Fibroblast of lung (primary cell): ENCODE results near the gene MLPH. TPM values are rescaled to one million over a fixed set of nuclear protein-coding genes. Genes with fewer than 3 reads are reported as not detected.

Source experiments
- DNase-seq, 2 donors: peaks; one replicate each; pipeline versions ENCODE4 v3.0.0 to v3.0.0-alpha.2; 2010; ENCODE audit warnings: low read depth in 2 of 2
- H2AFZ ChIP-seq: 2 replicates; pipeline ENCODE4 v1.5.1; 2012; ENCODE audit warnings: low read length, control low read depth, inconsistent platforms
- H3K27ac ChIP-seq: 2 replicates; pipeline ENCODE4 v1.5.1; 2011; ENCODE audit warnings: low read length, control low read depth; ENCODE audit not compliant: insufficient read depth
- H3K27me3 ChIP-seq: 2 replicates; pipeline ENCODE4 v1.5.1; 2011; ENCODE audit warnings: mild to moderate bottlenecking, low read length; ENCODE audit not compliant: control insufficient read depth, insufficient read depth
- H3K36me3 ChIP-seq: 2 replicates; pipeline ENCODE4 v1.5.1; 2011; ENCODE audit warnings: low read length; ENCODE audit not compliant: control insufficient read depth, insufficient read depth
- H3K4me1 ChIP-seq: 2 replicates; pipeline ENCODE4 v1.5.1; 2011; ENCODE audit warnings: low read length; ENCODE audit not compliant: control insufficient read depth, insufficient read depth; ENCODE audit errors: extremely low read depth
- H3K4me2 ChIP-seq: 2 replicates; pipeline ENCODE4 v1.5.1; 2011; ENCODE audit warnings: low read length, control low read depth; ENCODE audit not compliant: insufficient read depth; ENCODE audit errors: extremely low read depth
- H3K4me3 ChIP-seq, 4 experiments: fragments of 200-600 bp in 1 of 4; sonication (generic) in 1 of 4; replicated peaks in 1 of 4; 2 replicates each; pipeline ENCODE4 v1.5.1; 2011 to 2016; ENCODE audit warnings: low read length in 4 of 4, low read depth in 3 of 4, mild to moderate bottlenecking in 3 of 4, control low read depth in 2 of 4, inconsistent platforms in 1 of 4, mixed read lengths in 1 of 4; ENCODE audit not compliant: insufficient read depth in 1 of 4; ENCODE audit errors: control extremely low read depth in 1 of 4
- H3K79me2 ChIP-seq: 2 replicates; pipeline ENCODE4 v1.5.1; 2012; ENCODE audit warnings: mild to moderate bottlenecking, low read length, inconsistent platforms; ENCODE audit not compliant: control insufficient read depth, insufficient read depth
- H3K9ac ChIP-seq: 2 replicates; pipeline ENCODE4 v1.5.1; 2011; ENCODE audit warnings: mild to moderate bottlenecking, low read length, control low read depth; ENCODE audit not compliant: insufficient read depth
- H3K9me3 ChIP-seq: 2 replicates; pipeline ENCODE4 v1.5.1; 2012; ENCODE audit warnings: low read depth, low read length; ENCODE audit not compliant: control insufficient read depth, insufficient read depth
- H4K20me1 ChIP-seq: 2 replicates; pipeline ENCODE4 v1.5.1; 2011; ENCODE audit warnings: low read length; ENCODE audit not compliant: control insufficient read depth, insufficient read depth; ENCODE audit errors: extremely low read depth
- CTCF ChIP-seq, 2 donors: IDR thresholded peaks in 1 of 2; conservative IDR thresholded peaks in 1 of 2; 1 replicate in 1 of 2; 2 replicates in 1 of 2; pipeline ENCODE4 v1.5.1; 2011 to 2012; ENCODE audit warnings: low read length in 2 of 2, control low read depth in 1 of 2, inconsistent platforms in 1 of 2, low read depth in 1 of 2, mild to moderate bottlenecking in 1 of 2
- EZH2 ChIP-seq: IDR thresholded peaks from 2 replicates; pipeline ENCODE4 v1.5.1; 2012; ENCODE audit warnings: low read length, control low read depth, mild to moderate bottlenecking; ENCODE audit errors: missing control alignments
- polyA plus RNA-seq, 2 donors: library from polyadenylated mRNA; depleted of rRNA in 1 of 2; stranded (reverse) in 1 of 2; unstranded in 1 of 2; fragments of >200 nt; gene quantifications; 2 replicates each; pipeline ENCODE4 v1.2.1, GENCODE V29; 2011 to 2012; ENCODE audit warnings: missing spikeins in 1 of 2
- total RNA-seq: library from RNA; depleted of rRNA; stranded (reverse); fragments of >200 nt; gene quantifications from 2 replicates; pipeline ENCODE4 v1.2.1, GENCODE V29; 2014

Gene MLPH
- total and polyA plus RNA-seq, 2 donors (not counting 1 experiment from before 2014, with no cell fraction given): 3.1 to 10.7 TPM

GRCh38 chr2:237517990-237518389, 30.9 kb downstream of the MLPH start:
- H3K4me3 ChIP-seq: no peak overlapping the region
- H3K36me3 ChIP-seq: no peaks in the 10 kb centered on the region
- no peak overlapping the region for H2AFZ ChIP-seq
- DNase-seq: no peak
- TF ChIP-seq CTCF (conservative IDR thresholded peaks at IDR 0.05 in 1 of 2, IDR thresholded peaks at IDR 0.05 in 1 of 2; ENCODE audit: low read depth in 1 of 2, low read length in 2 of 2) (no peak), EZH2 (no peak)
- H4K20me1 ChIP-seq: no peaks in the 10 kb centered on the region
- H3K27ac ChIP-seq: no peak overlapping the region
- no peaks in the 10 kb centered on the region for H3K79me2 ChIP-seq
- no peaks in the 10 kb centered on the region for H3K9me3 ChIP-seq
- H3K9ac ChIP-seq: no peak overlapping the region
- H3K4me2 ChIP-seq: no peak overlapping the region
- no peaks in the 10 kb centered on the region for H3K4me1 ChIP-seq
- H3K27me3 ChIP-seq: no peaks in the 10 kb centered on the region

DNA sequence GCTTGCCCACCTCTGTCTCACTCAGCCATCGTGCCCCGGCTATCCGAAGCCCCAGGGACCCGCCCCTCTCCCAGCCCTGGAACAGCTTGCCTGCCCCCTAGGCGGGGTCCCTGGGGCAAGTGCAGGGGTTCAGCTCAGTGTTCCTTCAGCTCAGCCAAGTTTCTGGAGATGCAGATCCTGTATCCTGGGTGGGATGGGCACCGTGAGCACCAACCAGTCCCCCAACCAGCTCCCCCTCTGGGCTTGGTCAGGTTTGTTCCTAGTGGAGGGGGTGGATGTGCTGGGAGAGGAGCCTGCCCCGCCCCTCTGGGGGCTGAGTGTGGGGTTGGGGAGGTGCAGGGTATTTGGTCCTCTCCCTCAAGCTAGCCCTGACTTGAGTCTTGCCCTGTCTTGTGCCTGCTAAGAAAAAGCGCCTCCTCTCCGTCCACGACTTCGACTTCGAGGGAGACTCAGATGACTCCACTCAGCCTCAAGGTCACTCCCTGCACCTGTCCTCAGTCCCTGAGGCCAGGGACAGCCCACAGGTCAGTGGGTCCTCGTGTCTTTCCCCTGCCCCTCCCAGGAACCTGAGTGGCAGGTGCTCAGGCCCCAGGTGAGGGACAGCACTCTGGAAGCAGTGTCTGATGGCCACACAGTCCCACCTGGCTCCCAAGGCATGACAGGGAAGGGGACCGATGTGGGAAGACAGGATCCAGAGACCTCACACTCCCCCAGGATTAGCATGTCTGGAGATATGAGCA, 32.6 kb downstream of the MLPH start:
- Histone ChIP-seq H3K36me3 (no peaks in the 10 kb centered on the region), H4K20me1 (no peaks in the 10 kb centered on the region), H3K27me3 (no peaks in the 10 kb centered on the region), H3K4me1 (no peaks in the 10 kb centered on the region), H3K4me3 (no peak overlapping the region), H3K79me2 (no peaks in the 10 kb centered on the region), H3K9me3 (no peaks in the 10 kb centered on the region), H3K9ac (no peak overlapping the region), H3K27ac (no peak overlapping the region), H2AFZ (no peak overlapping the region), H3K4me2 (no peak overlapping the region)
- DNase-seq: no peak
- TF ChIP-seq CTCF (conservative IDR thresholded peaks at IDR 0.05 in 1 of 2, IDR thresholded peaks at IDR 0.05 in 1 of 2; ENCODE audit: low read depth in 1 of 2, low read length in 2 of 2) (no peak), EZH2 (no peak)

DNA sequence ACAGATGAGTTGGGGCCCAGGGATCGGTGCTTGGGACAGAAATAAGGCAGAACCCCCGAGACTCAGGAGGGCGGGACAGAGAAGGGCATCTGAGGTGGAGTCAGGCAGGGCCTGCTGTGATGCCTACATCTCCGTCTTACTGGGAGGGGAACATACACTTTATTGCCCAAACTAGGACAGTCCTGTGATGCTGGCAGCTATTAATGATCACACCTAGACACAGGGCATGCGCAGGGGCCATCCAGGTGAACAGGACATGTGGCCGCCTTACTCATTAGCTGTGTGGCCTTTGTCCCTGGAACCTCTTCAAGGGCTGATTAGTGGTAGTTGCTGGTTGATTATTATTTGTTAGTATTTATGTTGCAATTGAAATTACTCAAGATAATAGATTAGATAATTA, 33.2 kb downstream of the MLPH start:
- Histone ChIP-seq H3K36me3 (no peaks in the 10 kb centered on the region), H3K4me2 (no peak overlapping the region), H3K27ac (no peak overlapping the region), H3K4me3 (no peak overlapping the region), H4K20me1 (no peaks in the 10 kb centered on the region), H3K27me3 (no peaks in the 10 kb centered on the region), H3K79me2 (no peaks in the 10 kb centered on the region), H3K9me3 (no peaks in the 10 kb centered on the region), H2AFZ (no peak overlapping the region), H3K9ac (no peak overlapping the region), H3K4me1 (no peaks in the 10 kb centered on the region)
- no peak for TF ChIP-seq CTCF (conservative IDR thresholded peaks at IDR 0.05 in 1 of 2, IDR thresholded peaks at IDR 0.05 in 1 of 2; ENCODE audit: low read depth in 1 of 2, low read length in 2 of 2)
- no peak for DNase-seq
